HepG2 (cell line): Measurements from ENCODE around the gene SMC6. TPM values are rescaled to one million over a fixed set of nuclear protein-coding genes. Genes with fewer than 3 reads are reported as not detected.
A peak's percentile ranks its signal among the peaks of the same experiment; 100 is the strongest.

ENCODE experiments used
- CHD4 ChIP-seq: fragments of 200-600 bp; sonication (generic); IDR thresholded peaks from 2 replicates; pipeline ENCODE4 v1.7.0; 2017; ENCODE audit warnings: mild to moderate bottlenecking, low read length, borderline replicate concordance
- ETV5 ChIP-seq: IDR thresholded peaks from 2 replicates; pipeline ENCODE4 v1.6.1; 2018; ENCODE audit warnings: missing biosample characterization, missing genetic modification reagents, inconsistent platforms, borderline replicate concordance
- HHEX ChIP-seq: IDR thresholded peaks from 2 replicates; pipeline ENCODE4 v1.6.1; 2016; ENCODE audit warnings: control low read depth
- NFE2L1 ChIP-seq: sonication (generic); formaldehyde crosslinking; IDR thresholded peaks from 2 replicates; pipeline ENCODE4 v1.4.0; 2020; ENCODE audit warnings: missing genetic modification reagents, mild to moderate bottlenecking, borderline replicate concordance
- SETDB1 ChIP-seq: sonication (generic); formaldehyde crosslinking; IDR thresholded peaks from 2 replicates; pipeline ENCODE4 v1.5.1; 2020; ENCODE audit warnings: missing genetic modification reagents, mild to moderate bottlenecking, borderline replicate concordance
- YEATS4 ChIP-seq: sonication (generic); formaldehyde crosslinking; IDR thresholded peaks from 2 replicates; pipeline ENCODE4 v1.4.0; 2020; ENCODE audit warnings: missing genetic modification reagents, borderline replicate concordance
- ZFAT ChIP-seq: sonication (generic); formaldehyde crosslinking; conservative IDR thresholded peaks from 2 replicates; pipeline ENCODE4 v1.8.1; 2023; ENCODE audit warnings: missing genetic modification reagents, inconsistent platforms
- ZNF124 ChIP-seq: sonication (generic); formaldehyde crosslinking; IDR thresholded peaks from 2 replicates; pipeline ENCODE4 v1.4.0; 2020; ENCODE audit warnings: missing genetic modification reagents
- ZNF557 ChIP-seq: sonication (generic); formaldehyde crosslinking; IDR thresholded peaks from 2 replicates; pipeline ENCODE4 v1.4.0; 2020; ENCODE audit warnings: missing genetic modification reagents
- ZNF629 ChIP-seq: sonication (generic); formaldehyde crosslinking; conservative IDR thresholded peaks from 2 replicates; pipeline ENCODE4 v1.5.0; 2020; ENCODE audit warnings: missing genetic modification reagents
- ZNF792 ChIP-seq: IDR thresholded peaks from 2 replicates; pipeline ENCODE4 v1.6.1; 2016
- polyA plus RNA-seq, 8 experiments: library from polyadenylated mRNA; depleted of rRNA in 3 of 8; stranded (reverse) in 7 of 8; unstranded in 1 of 8; fragments of >200 nt; fragmentation: Illumina TruSeq in 4 of 8; extraction: Trizol in 4 of 8; gene quantifications; 2 replicates each; pipeline versions ENCODE4 v1.2.1 to v1.2.3, GENCODE V29; 2011 to 2016; ENCODE audit warnings: low read depth in 4 of 8, missing spikeins in 1 of 8, mixed read lengths in 1 of 8; ENCODE audit not compliant: insufficient read depth in 1 of 8
- total RNA-seq, 5 experiments: library from RNA; depleted of rRNA; stranded (reverse); fragments of >200 nt; fragmentation: Illumina TruSeq; extraction: Trizol; gene quantifications; 2 replicates each; pipeline ENCODE4 v1.2.3, GENCODE V29; 2016; ENCODE audit warnings: low read depth in 1 of 5
- TF ChIP-seq, protein P1 (sequence below): IDR thresholded peaks from 2 replicates; pipeline ENCODE4 v1.6.1; 2016; ENCODE audit warnings: low read depth, control low read depth
- TF ChIP-seq, protein P2 (sequence below): sonication (generic); formaldehyde crosslinking; IDR thresholded peaks from one replicate; pipeline ENCODE4 v1.5.1; 2020; ENCODE audit warnings: mild to moderate bottlenecking, missing genetic modification reagents; ENCODE audit errors: not compliant biosample characterization
- TF ChIP-seq, protein P3 (sequence below): fragments of 450-650 bp; IDR thresholded peaks from 2 replicates; pipeline ENCODE4 v1.6.1; 2016
- TF ChIP-seq, protein P4 (sequence below): sonication (generic); formaldehyde crosslinking; IDR thresholded peaks from 2 replicates; pipeline ENCODE4 v1.4.0; 2020; ENCODE audit warnings: missing genetic modification reagents, low read depth, mild to moderate bottlenecking, borderline replicate concordance
- TF ChIP-seq, protein P5 (sequence below), 2 experiments: sonication (generic) in 1 of 2; formaldehyde crosslinking in 1 of 2; IDR thresholded peaks; 2 replicates each; pipeline versions ENCODE4 v1.5.1 to v1.6.1; 2011 to 2020; ENCODE audit warnings: borderline replicate concordance in 1 of 2, low read depth in 1 of 2, low read length in 1 of 2, mild to moderate bottlenecking in 1 of 2, missing genetic modification reagents in 1 of 2, moderate library complexity in 1 of 2

Gene SMC6
- total and polyA plus RNA-seq, 2 of the 13 experiments (the other 11 are each of a cell fraction or from before 2014, with no cell fraction given), result 18.9 to 55.3 TPM

DNA sequence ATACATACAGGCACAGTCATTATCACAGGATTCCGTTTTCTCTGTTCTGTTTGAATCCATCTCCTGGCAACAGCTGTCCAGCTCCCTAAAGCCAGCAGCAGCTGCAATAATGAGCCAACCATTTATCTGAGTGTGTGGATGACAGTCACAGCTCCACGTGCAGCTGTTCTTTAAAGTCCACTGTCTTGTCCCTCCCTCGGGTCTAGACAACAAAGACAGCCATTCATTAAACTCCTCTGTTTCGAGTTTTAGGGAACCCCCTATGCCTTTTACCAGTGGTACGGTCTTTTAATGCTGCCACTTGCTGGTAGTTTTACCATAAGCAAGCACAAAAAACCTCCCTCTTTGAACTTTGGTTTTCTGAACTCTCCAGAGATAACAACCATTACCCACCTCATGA lies 46.6 kb upstream of the SMC6 start (continued):
- TF ChIP-seq, protein P1, sequence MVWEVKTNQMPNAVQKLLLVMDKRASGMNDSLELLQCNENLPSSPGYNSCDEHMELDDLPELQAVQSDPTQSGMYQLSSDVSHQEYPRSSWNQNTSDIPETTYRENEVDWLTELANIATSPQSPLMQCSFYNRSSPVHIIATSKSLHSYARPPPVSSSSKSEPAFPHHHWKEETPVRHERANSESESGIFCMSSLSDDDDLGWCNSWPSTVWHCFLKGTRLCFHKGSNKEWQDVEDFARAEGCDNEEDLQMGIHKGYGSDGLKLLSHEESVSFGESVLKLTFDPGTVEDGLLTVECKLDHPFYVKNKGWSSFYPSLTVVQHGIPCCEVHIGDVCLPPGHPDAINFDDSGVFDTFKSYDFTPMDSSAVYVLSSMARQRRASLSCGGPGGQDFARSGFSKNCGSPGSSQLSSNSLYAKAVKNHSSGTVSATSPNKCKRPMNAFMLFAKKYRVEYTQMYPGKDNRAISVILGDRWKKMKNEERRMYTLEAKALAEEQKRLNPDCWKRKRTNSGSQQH (CRISPR knock-in tag), result no peak
- TF ChIP-seq YEATS4 (CRISPR knock-in tag), result no peak
- TF ChIP-seq ZNF629 (CRISPR knock-in tag), result no peak
- no peak for TF ChIP-seq ZNF557 (CRISPR knock-in tag)
- no peak for TF ChIP-seq ZNF124 (CRISPR knock-in tag)
- TF ChIP-seq, protein P2, sequence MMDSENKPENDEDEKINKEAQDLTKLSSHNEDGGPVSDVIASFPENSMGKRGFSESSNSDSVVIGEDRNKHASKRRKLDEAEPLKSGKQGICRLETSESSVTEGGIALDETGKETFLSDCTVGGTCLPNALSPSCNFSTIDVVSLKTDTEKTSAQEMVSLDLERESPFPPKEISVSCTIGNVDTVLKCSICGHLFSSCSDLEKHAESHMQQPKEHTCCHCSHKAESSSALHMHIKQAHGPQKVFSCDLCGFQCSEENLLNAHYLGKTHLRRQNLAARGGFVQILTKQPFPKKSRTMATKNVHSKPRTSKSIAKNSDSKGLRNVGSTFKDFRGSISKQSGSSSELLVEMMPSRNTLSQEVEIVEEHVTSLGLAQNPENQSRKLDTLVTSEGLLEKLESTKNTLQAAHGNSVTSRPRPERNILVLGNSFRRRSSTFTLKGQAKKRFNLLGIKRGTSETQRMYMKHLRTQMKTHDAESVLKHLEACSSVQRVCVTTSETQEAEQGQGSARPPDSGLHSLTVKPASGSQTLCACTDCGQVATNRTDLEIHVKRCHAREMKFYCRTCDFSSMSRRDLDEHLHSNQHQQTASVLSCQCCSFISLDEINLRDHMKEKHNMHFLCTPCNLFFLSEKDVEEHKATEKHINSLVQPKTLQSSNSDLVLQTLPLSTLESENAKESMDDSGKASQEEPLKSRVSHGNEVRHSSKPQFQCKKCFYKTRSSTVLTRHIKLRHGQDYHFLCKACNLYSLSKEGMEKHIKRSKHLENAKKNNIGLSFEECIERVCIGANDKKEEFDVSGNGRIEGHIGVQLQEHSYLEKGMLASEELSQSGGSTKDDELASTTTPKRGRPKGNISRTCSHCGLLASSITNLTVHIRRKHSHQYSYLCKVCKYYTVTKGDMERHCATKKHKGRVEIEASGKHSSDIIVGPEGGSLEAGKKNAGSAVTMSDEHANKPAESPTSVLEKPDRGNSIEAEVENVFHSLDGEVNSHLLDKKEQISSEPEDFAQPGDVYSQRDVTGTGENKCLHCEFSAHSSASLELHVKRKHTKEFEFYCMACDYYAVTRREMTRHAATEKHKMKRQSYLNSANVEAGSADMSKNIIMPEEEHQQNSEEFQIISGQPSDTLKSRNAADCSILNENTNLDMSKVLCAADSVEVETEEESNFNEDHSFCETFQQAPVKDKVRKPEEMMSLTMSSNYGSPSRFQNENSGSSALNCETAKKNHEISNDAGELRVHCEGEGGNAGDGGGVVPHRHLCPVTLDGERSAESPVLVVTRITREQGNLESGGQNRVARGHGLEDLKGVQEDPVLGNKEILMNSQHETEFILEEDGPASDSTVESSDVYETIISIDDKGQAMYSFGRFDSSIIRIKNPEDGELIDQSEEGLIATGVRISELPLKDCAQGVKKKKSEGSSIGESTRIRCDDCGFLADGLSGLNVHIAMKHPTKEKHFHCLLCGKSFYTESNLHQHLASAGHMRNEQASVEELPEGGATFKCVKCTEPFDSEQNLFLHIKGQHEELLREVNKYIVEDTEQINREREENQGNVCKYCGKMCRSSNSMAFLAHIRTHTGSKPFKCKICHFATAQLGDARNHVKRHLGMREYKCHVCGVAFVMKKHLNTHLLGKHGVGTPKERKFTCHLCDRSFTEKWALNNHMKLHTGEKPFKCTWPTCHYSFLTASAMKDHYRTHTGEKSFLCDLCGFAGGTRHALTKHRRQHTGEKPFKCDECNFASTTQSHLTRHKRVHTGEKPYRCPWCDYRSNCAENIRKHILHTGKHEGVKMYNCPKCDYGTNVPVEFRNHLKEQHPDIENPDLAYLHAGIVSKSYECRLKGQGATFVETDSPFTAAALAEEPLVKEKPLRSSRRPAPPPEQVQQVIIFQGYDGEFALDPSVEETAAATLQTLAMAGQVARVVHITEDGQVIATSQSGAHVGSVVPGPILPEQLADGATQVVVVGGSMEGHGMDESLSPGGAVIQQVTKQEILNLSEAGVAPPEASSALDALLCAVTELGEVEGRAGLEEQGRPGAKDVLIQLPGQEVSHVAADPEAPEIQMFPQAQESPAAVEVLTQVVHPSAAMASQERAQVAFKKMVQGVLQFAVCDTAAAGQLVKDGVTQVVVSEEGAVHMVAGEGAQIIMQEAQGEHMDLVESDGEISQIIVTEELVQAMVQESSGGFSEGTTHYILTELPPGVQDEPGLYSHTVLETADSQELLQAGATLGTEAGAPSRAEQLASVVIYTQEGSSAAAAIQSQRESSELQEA (CRISPR knock-in tag), result no peak
- TF ChIP-seq ZFAT, result no peak
- TF ChIP-seq NFE2L1, result no peak
- no peak for TF ChIP-seq ETV5 (CRISPR knock-in tag)
- TF ChIP-seq, protein P3, sequence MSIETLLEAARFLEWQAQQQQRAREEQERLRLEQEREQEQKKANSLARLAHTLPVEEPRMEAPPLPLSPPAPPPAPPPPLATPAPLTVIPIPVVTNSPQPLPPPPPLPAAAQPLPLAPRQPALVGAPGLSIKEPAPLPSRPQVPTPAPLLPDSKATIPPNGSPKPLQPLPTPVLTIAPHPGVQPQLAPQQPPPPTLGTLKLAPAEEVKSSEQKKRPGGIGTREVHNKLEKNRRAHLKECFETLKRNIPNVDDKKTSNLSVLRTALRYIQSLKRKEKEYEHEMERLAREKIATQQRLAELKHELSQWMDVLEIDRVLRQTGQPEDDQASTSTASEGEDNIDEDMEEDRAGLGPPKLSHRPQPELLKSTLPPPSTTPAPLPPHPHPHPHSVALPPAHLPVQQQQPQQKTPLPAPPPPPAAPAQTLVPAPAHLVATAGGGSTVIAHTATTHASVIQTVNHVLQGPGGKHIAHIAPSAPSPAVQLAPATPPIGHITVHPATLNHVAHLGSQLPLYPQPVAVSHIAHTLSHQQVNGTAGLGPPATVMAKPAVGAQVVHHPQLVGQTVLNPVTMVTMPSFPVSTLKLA, result peak; percentile 34; the same call in 1 of the 2 replicates
- TF ChIP-seq, protein P4, sequence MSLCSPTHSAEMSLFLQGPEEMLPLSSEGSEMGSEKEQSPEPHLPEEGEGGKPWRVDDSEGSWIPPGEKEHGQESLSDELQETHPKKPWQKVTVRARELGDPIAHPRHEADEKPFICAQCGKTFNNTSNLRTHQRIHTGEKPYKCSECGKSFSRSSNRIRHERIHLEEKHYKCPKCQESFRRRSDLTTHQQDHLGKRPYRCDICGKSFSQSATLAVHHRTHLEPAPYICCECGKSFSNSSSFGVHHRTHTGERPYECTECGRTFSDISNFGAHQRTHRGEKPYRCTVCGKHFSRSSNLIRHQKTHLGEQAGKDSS (CRISPR knock-in tag), result no peak
- TF ChIP-seq CHD4, result no peak
- TF ChIP-seq, protein P5, sequence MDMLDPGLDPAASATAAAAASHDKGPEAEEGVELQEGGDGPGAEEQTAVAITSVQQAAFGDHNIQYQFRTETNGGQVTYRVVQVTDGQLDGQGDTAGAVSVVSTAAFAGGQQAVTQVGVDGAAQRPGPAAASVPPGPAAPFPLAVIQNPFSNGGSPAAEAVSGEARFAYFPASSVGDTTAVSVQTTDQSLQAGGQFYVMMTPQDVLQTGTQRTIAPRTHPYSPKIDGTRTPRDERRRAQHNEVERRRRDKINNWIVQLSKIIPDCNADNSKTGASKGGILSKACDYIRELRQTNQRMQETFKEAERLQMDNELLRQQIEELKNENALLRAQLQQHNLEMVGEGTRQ (IDR thresholded peaks at IDR 0.05; ENCODE audit: low read depth, low read length), result no peak
- TF ChIP-seq, protein P5 (CRISPR knock-in tag; IDR thresholded peaks at IDR 0.05; ENCODE audit: borderline replicate concordance), result no peak
- TF ChIP-seq SETDB1 (CRISPR knock-in tag), result no peak
- TF ChIP-seq HHEX (CRISPR knock-in tag), result no peak
- no peak for TF ChIP-seq ZNF792 (CRISPR knock-in tag)
